ENCODE results near the gene CDHR4.
"Not testable (repeated sequence)": the region's sequence is repeated elsewhere in the genome, so short reads cannot be mapped to it uniquely, and the experiment has no call there.

CDHR4 gene

DNA sequence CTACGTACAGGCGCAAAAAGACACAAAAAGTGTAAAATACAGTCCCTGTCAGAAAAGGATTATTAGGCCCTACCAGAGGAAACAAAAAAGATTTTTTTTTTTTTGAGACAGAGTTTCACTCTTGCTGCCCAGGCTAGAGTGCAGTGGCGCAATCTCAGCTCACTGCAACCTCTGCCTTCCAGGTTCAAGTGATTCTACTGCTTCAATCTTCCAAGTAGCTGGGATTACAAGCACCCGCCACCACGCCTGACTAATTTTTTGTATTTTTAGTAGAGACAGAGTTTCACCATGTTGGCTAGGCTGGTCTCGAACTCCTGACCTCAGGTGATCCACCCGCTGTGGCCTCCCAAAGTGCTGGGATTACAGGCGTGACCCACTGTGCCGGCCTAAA, 18.7 kb downstream of the CDHR4 start:
- DNase-seq (ENCODE audit: low read depth in 2 of 3, low spot score in 1 of 3), result not testable (repeated sequence)

- DNase-seq (ENCODE audit: low read depth in 2 of 3, low spot score in 1 of 3), result no peak
Measured at GRCh38 chr3:49780080-49780974, 19.3 kb downstream of the CDHR4 start.

DNA sequence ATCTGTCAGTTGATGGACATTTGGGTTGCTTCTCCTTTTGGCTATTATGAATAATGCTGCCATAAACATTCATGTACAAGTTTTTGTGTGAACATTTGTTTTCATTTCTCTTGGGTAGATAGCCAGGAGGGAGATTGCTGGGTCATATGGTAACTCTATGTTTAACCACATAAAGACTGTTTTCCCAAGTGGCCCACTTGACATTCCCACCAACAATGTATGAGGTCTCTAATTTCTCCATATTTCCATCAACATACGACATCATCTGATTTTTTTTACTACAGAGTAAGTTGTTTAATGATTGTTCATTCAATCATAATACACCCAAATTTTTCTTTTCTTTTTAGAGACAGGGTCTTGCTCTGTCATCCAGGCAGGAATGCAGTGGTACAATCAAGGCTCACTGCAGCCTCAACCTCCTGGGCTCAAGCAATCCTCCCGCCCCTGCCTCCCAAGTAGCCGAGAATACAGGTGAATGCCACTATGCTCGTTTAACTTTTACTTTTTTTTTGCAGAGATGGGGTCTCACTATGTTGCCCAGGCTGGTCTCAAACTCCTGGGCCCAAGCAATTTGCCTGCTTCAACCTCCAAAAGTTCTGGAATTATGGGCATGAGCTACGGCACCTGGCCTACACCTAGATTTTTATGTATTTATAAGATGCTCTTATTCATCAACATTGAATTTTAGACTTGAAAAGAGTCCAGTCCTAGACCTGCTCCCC, 20.2 kb downstream of the CDHR4 start:
- no peak for DNase-seq (ENCODE audit: low read depth in 2 of 3, low spot score in 1 of 3)

- DNase-seq (ENCODE audit: low read depth in 2 of 3, low spot score in 1 of 3), result not testable (repeated sequence)
Measured at GRCh38 chr3:49776101-49776500, 23.6 kb downstream of the CDHR4 start.

- no peak for DNase-seq (ENCODE audit: low read depth in 2 of 3, low spot score in 1 of 3)
Measured at GRCh38 chr3:49775538-49775937, 24.1 kb downstream of the CDHR4 start.

- no peak for DNase-seq (ENCODE audit: low read depth in 2 of 3, low spot score in 1 of 3)
Measured at GRCh38 chr3:49772703-49773102, 27.0 kb downstream of the CDHR4 start.

GRCh38 chr3:49771340-49771938, 28.2 kb downstream of the CDHR4 start:
- DNase-seq (ENCODE audit: low read depth in 2 of 3, low spot score in 1 of 3), result no peak

GRCh38 chr3:49769926-49770325, 29.7 kb downstream of the CDHR4 start:
- DNase-seq (ENCODE audit: low read depth in 2 of 3, low spot score in 1 of 3), result no peak

DNA sequence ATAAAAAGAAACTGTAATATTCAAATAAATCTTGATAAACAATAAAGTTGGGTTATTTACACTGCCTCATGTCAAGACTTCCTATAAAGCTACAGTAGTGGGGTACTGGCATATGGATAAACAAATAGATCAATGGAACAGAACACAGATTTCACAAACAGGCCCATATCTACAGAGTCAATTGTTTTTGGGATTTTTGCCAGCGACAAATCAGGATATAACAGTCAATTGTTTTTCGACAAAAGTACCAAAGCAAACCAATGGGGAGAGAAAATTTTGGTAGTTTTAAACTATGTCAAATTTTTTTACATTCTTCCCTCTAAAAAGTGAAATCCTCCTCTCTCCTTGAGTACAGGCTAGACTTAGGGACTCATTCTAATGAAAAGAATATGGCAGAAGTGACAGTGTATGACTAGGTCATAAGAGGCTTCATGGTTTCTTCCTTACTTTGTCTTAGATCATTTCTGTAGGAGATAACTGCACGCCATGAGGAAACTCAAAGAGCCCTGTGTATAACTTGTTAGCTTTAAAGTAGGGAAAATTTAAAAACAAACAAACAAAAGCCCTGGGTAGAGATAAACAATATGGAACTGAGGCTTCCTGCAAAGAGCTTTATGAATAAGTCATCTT, 30.3 kb downstream of the CDHR4 start:
- no peak for DNase-seq (ENCODE audit: low read depth in 2 of 3, low spot score in 1 of 3)

- no peak for DNase-seq (ENCODE audit: low read depth in 2 of 3, low spot score in 1 of 3)
Measured at GRCh38 chr3:49763981-49764380, 35.7 kb downstream of the CDHR4 start.

- DNase-seq (ENCODE audit: low read depth in 2 of 3, low spot score in 1 of 3), result no peak
Measured at GRCh38 chr3:49761661-49762060, 38.0 kb downstream of the CDHR4 start.

GRCh38 chr3:49759226-49759625, 40.4 kb downstream of the CDHR4 start:
- DNase-seq (ENCODE audit: low read depth in 2 of 3, low spot score in 1 of 3), result no peak

DNA sequence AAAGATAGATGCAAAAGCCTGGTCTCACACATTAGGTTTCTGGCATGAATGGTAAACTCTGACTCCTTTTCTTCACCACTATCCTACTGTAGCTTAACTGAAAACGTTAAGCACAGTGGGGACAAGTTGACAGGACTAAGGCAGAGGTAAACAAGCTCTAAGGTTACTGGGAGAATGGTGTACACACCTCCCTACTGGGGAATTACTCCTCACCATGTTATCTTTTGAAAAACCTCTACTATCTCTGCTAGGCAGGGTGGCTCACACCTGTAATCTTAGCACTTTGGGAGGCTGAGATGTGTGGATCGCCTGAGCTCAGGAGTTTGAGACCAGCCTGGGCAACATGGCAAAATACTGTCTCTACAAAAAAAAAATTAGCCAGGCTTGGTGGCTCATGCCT, 42.5 kb downstream of the CDHR4 start:
- DNase-seq (ENCODE audit: low read depth in 2 of 3, low spot score in 1 of 3), result no peak

GRCh38 chr3:49756036-49756435, 43.6 kb downstream of the CDHR4 start:
- DNase-seq (ENCODE audit: low read depth in 2 of 3, low spot score in 1 of 3), result no peak

DNA sequence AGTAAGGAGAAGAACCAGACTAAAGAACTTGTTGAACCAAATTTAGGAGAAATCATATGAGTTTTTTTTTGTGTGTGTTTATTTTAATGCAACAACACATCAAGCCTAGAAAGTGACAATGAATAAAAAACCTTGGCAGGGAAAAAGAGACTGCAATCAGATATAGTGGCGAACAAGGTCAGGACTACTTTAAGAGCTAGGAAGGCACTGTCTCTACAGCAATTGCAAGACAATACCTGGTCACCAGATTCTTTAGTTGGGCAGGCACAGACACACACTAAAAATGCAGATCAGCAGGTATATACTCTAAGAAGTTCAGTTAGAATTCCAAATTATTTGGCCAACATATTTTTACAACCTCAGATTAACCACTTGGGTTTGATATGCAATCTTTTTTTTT, 45.1 kb downstream of the CDHR4 start:
- no peak for DNase-seq (ENCODE audit: low read depth in 2 of 3, low spot score in 1 of 3)

- no peak for DNase-seq (ENCODE audit: low read depth in 2 of 3, low spot score in 1 of 3)
Measured at GRCh38 chr3:49751501-49751900, 48.2 kb downstream of the CDHR4 start.

- DNase-seq (ENCODE audit: low read depth in 2 of 3, low spot score in 1 of 3), result no peak
Measured at GRCh38 chr3:49750056-49750455, 49.6 kb downstream of the CDHR4 start.

DNA sequence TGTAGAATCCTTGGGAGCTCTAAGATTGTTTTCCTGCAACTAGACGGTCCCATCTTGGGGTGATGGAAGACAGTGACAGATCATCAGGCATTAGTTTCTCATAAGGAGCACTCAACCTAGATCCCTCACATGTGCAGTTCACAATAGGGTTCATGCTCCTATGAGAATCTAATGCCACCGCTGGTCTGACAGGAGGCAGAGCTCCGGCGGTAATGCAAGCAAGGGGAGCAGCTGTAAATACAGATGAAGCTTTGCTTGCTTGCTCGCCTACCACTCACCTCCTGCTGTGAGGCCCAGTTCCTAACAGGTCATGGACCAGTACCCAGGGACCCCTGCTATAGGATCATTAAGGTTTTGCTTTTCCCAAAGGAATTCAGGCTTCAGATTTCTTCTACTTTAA, 50.8 kb downstream of the CDHR4 start:
- not testable (repeated sequence) for DNase-seq (ENCODE audit: low read depth in 2 of 3, low spot score in 1 of 3)

DNA sequence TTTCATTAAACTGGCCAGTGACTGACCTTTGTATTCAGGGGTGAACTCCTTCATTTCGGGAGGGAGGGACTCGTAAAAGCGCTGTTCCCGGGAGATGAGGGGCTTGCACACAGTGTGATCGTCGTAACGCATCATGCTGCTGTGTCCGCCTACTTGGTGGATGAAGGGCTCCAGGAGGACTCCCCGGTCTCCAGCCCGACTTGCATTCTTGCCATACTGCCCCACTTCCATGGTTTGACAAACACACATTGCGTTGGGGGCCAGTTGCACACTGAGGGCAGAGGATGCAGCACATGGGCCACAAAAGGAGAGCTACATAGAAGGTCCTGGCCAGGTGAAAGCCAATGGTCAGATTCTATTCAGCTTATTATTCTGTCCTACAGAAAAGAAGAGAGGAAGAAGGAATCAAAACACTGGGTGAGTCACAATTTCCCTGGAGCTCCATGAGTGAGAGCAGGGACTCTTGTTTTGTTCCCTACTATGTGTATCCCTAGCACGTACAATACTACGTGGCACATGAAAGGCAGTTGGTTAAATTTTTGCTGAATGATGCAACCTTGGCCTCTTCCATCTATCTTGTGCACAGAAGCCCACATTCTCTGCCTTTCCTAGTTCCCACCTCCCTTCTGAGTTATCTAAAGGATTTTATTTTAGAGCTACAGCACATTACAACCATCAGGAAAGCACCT, 51.7 kb downstream of the CDHR4 start:
- DNase-seq (ENCODE audit: low read depth in 2 of 3, low spot score in 1 of 3), result no peak

DNA sequence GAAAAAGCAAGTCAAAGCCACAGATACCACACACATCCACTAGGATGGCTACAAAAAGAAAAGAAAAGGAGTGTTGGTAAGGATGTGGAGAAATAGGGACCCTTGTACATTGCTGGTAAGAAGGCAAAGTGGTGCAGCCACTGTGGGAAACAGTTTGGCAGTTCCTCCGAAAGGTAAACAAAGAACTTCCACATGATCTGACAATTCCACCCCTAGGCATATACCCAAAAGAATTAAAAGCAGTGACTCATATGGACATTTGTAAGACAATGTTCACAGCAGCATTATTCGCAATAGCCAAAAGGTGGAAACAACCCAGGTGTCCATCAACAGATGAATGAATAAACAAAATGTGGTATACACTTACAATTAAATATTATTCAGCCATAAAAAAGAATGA, 53.7 kb downstream of the CDHR4 start:
- DNase-seq (ENCODE audit: low read depth in 2 of 3, low spot score in 1 of 3), result no peak
